ENCODE results near the gene CACNA1I. TPM values are rescaled to one million over a fixed set of nuclear protein-coding genes. Genes with fewer than 3 reads are reported as not detected.

The CACNA1I gene
- total RNA-seq, 1 experiment from 2014 or later: 0.02 TPM

GRCh38 chr22:39648630-39648950, 78.0 kb downstream of the CACNA1I start:
- Mint-ChIP-seq H3K9me3 (ENCODE audit: unreplicated experiment) (no peaks in the 10 kb centered on the region), H3K36me3 (ENCODE audit: insufficient read depth, unreplicated experiment) (peaks cover 5% of the 10 kb centered on the region), H3K4me3 (ENCODE audit: unreplicated experiment) (no peak overlapping the region), H3K27ac (ENCODE audit: low read depth, unreplicated experiment) (no peak overlapping the region), H3K4me1 (ENCODE audit: insufficient read depth, unreplicated experiment) (no peaks in the 10 kb centered on the region), H3K27me3 (ENCODE audit: insufficient read depth, unreplicated experiment) (no peaks in the 10 kb centered on the region)
- ChIA-PET POLR2A (no interaction called here), CTCF (no interaction called here)
- no TSS peak for BruUV-seq (replicated peaks)
- intact Hi-C loops (cut with micrococcal nuclease): no loop called here
- no peak for DNase-seq (ENCODE audit: unreplicated experiment)
- TF ChIP-seq CTCF (IDR thresholded peaks at IDR 0.05; ENCODE audit: unreplicated experiment): no peak

- no TSS peak for BruUV-seq (replicated peaks)
- Mint-ChIP-seq H3K4me3 (ENCODE audit: unreplicated experiment) (no peak overlapping the region), H3K9me3 (ENCODE audit: unreplicated experiment) (no peaks in the 10 kb centered on the region), H3K27me3 (ENCODE audit: insufficient read depth, unreplicated experiment) (no peaks in the 10 kb centered on the region), H3K27ac (ENCODE audit: low read depth, unreplicated experiment) (no peak overlapping the region), H3K36me3 (ENCODE audit: insufficient read depth, unreplicated experiment) (peaks cover 5% of the 10 kb centered on the region), H3K4me1 (ENCODE audit: insufficient read depth, unreplicated experiment) (no peaks in the 10 kb centered on the region)
- intact Hi-C loops (cut with micrococcal nuclease): no loop called here
- no peak for DNase-seq (ENCODE audit: unreplicated experiment)
- ChIA-PET CTCF (no interaction called here), POLR2A (no interaction called here)
- TF ChIP-seq CTCF (IDR thresholded peaks at IDR 0.05; ENCODE audit: unreplicated experiment): no peak
Measured at GRCh38 chr22:39649500-39650089, 79.0 kb downstream of the CACNA1I start.

GRCh38 chr22:39651053-39651996, 80.8 kb downstream of the CACNA1I start:
- no TSS peak for BruUV-seq (replicated peaks)
- Mint-ChIP-seq H3K4me1 (ENCODE audit: insufficient read depth, unreplicated experiment) (no peaks in the 10 kb centered on the region), H3K36me3 (ENCODE audit: insufficient read depth, unreplicated experiment) (peaks cover 5% of the 10 kb centered on the region), H3K27me3 (ENCODE audit: insufficient read depth, unreplicated experiment) (peaks cover 15% of the 10 kb centered on the region), H3K27ac (ENCODE audit: low read depth, unreplicated experiment) (no peak overlapping the region), H3K9me3 (ENCODE audit: unreplicated experiment) (no peaks in the 10 kb centered on the region), H3K4me3 (ENCODE audit: unreplicated experiment) (no peak overlapping the region)
- DNase-seq (ENCODE audit: unreplicated experiment): no peak
- TF ChIP-seq CTCF (IDR thresholded peaks at IDR 0.05; ENCODE audit: unreplicated experiment): no peak
- ChIA-PET CTCF (no interaction called here), POLR2A (no interaction called here)
- intact Hi-C loops (cut with micrococcal nuclease): no loop called here

GRCh38 chr22:39652990-39653786, 82.6 kb downstream of the CACNA1I start:
- CTCF ChIA-PET: interaction anchor here (0.6 kb wide), 1 partner anchor 38 kb away, joined by 3 read pairs; no protein-coding TSS in a partner anchor
- Mint-ChIP-seq H3K36me3 (ENCODE audit: insufficient read depth, unreplicated experiment) (peaks cover 5% of the 10 kb centered on the region), H3K9me3 (ENCODE audit: unreplicated experiment) (no peaks in the 10 kb centered on the region), H3K27me3 (ENCODE audit: insufficient read depth, unreplicated experiment) (peaks cover 34% of the 10 kb centered on the region), H3K27ac (ENCODE audit: low read depth, unreplicated experiment) (no peak overlapping the region), H3K4me3 (ENCODE audit: unreplicated experiment) (no peak overlapping the region), H3K4me1 (ENCODE audit: insufficient read depth, unreplicated experiment) (no peaks in the 10 kb centered on the region)
- no peak for DNase-seq (ENCODE audit: unreplicated experiment)
- no TSS peak for BruUV-seq (replicated peaks)
- TF ChIP-seq CTCF (IDR thresholded peaks at IDR 0.05; ENCODE audit: unreplicated experiment): no peak
- intact Hi-C loops (cut with micrococcal nuclease): no loop called here
- POLR2A ChIA-PET: no interaction called here

Data from MCF 10A (cell line).